COLO668 (cell line): Measurements from ENCODE around the gene RPLP2.

ENCODE experiments used
- DNase-seq: peaks from one replicate; lab custom pipeline; 2025; ENCODE audit not compliant: unreplicated experiment; lab: John Stamatoyannopoulos, UW

Gene RPLP2

DNA sequence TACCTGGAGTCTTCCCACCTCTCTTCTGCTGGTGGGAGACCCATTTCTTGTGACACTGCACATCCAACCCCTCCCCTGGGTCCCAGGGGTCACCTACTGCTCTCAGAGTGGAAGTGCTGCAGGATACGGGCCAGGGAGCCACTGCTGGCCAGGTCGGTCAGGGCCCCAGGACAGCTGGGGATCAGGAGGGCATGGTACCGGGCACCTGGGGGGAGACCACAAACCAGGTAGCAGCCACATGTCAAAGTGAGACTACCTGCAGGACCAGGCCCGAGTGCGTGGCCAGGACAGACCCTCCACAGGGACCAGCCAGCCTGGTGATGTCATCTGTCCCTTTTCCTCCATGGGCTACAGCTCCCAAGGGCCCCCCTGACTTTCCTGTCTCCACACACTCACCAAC, 36.3 kb upstream of the RPLP2 start:
- no peak for DNase-seq

DNA sequence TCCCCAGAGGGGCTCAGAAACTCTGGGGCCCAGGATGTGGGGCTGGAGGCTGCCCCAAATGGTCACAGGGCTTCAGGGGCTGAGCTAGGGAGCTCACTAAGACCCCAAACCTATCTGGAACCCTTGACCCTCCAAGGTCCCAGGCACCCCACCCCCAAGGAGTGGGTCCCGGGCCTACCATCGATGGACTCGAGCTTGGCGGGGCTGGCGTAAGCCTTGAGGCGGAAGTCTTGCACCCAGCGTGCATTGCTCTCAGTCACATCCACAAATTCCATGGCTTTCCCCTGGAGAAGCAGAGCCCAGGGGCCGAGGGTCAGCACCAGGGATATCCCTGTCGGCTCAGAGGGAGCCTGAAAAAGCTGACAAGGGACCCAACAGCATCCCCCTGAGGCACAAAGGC, 35.9 kb upstream of the RPLP2 start:
- no peak for DNase-seq

DNA sequence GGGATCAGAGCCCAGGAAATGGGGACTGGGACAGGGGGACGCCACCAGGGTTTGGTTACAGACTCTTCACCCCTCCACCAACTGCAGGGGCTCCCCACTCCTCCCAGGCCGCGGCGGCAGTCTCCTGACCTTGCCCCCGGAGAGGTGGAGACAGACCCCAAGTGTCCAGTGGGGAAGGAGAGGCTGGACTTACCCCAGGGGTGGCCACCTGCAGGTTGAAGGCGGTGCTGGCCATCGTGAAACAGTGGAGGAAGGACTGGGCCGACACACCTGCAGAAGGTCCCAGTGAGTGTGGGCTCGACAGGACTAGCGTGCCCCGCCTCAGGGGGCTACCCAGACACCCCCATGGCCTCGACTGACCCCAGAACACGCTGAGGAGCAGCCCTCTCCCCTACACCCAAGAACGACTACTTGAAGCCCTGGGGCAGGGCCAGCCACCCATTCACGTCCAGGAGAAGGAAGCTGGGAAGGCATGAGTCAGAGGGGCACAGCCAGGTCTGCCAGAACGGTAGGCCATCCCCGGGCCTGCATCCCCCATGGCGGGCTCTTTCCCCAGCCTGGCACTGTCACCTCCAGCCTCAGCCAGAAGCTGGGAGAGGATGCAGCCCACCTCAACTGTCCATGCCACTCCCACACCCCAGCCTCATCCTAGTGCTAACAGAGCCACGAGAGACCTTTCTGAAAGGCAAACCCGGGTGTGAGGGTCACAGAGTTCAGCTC, 34.7 kb upstream of the RPLP2 start:
- DNase-seq: no peak

DNA sequence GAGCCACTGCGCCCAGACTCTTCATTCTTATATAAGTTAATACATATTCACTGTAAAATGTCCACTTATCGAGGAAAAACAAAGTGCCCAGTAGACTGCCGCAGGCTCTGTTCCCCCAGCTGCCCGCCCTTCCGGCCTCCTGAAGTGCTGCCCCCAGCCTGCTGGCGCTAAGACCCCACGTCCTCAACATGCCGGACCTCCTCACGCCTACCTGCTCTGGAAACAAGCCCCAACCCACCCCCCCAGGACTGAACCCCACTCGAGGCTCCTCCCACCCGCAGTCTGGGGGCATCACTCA, 33.6 kb upstream of the RPLP2 start:
- no peak for DNase-seq

DNA sequence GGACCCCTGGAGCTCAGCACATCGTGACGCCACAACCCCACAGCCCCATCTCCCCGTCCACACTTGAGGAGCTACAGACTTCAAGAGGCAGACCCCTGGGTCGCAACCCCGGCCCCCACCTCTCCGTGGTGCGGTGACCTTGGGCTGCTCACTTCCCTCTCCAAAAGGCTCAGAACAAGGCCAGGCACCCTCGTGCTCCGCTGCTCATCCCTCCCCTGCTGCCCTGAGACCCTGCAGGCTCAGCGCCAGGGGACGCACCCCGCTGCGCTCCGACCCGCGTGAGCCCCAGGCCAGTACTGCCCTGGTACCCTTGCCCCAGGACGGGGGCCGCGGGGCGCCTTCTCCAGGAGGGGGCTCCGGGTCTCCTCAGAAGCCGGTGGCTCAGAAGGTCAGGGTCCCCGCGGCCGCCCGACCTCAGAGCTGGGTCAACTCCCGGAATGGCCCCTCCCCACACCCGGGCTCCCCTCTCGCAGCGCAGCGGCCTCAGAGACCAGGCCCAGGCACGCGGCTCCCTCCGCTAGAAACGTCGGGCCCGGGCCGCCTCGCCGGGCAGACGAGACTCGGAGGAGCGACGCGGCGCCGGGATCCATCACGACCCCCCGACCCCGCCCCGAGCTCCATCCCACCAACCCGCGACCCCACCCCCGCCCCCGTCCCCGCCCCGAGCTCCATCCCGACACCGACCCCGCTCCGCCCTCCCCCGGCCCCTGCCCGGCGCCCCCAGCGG, 33.0 kb upstream of the RPLP2 start:
- DNase-seq: peak; percentile 35

DNA sequence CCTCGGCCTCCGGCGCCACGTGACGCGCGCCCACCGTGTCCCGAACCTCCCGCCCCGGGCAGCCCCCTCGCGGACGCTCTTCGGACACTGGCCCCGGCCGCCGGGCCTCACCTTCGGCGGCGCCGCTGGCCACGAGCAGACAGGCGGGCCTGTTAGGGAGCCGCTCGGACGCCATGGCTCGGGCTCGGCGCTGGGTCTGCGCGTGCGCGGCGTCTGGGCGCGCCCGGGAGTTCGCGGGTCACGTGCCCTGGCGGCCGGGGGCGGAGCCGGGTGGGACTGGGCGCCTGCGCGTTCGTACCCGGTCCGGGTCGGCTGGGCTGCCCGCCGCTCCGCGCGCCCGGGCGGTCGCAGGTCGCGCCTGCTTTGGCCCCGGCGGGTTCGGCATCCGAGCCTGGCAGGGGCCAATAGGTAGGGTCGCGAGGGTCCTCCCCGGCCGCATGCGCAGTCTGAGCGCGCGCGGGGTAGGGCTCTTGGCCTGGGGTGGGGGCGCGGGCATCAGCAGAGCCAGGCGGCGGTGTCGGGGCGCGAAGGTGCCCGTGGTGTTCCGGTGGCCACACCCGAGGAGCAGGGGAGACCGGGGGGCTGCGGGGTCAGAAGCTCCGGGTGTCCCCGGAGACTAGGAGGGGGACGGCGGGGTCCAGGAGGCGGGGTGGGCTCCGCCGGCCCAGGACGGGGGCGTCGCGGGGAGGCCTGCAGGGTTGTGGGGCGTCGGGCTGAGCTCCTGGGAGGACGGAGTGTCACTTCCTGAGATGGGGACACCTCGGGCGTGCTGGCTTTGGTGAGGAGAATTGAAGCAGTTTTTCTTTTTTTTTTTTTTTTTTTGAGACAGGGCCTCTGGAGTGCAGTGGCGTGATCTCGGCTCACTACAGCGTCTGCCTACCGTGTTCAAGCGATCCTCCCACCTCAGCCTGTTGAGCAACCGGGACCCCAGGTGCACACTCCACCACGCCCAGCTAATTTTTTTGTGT, 32.2 kb upstream of the RPLP2 start, which contains the start of gene GATD1:
Gene GATD1 (minus strand): TSS at position 200 of the 968 bp plus-strand sequence. CDS start 25 bp downstream, at position 175.
- peak; percentile 79 for DNase-seq

DNA sequence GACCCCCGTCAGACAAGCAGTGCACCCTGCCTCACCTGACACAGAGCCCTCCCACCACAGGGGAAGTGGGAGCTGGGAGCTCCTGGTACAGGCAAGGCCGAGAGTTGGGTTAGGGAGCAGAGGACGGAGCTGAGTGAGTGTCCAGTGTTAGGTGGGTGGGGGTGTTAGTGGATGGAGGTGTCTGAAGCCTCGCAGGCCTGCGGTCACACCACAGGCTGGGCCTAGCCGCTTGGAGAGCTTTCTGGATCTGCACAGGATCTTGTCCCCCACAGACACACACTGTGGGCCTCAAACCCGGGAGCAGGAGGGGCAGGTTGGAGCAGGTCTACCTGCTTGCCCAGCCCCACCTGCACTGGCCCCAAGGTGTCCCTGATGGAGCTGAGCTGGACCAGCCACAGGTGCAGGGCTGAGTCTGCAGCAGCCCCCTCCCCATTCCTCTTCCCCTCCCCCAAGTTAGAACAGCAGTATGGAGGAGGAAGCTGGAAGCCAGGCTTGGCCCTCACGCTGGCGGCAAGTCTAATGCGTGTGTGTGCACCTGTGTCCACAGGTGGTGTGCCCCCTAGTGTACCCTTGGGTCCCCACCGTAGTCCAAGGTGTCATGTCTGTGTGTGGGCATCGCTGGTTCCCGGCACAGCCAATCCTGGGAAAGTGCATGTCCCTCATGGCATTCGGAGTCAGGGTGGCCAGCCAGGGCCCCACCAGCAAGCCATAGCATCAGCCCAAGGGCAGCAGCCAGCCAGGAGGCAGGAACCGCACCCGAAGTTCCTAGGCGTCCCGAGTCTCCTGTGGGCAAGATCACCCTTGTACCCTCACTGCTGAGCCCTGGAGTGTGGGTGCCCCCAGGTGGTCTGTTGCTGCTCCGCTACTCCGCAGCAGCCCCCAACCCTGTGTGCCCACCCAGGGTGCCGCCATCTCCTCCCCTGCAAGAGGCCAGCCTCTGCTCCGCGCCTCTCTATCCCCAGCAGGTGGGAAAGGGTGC, 30.5 kb upstream of the RPLP2 start:
- no peak for DNase-seq

DNA sequence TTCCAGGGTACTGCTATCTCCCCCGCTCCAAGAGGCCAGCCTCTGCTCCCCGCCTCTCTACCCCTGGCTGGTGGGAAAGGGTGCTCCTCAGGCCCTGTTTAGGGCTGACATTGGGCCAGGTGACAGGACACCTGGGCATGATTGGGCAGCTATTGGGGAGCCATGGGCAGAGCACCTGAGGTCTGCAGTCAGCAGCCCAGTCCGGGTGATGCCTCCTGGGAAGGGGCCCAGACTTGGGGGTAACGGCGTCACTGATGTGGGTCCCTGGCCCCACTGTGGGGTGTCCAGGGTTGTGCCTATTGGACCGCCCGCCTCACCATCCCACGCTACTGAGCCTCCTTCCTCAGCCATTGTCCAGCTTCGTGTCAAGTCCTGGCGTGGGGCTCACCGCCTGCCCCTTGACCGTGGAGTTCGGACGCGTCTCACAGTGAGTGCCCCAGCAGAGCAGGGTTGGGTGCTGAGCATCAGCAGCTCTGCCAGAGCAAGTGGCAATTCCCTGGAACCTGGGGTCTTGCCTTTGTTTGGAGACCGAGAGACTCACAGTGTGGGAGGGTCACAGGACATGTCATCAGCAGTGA, 29.7 kb upstream of the RPLP2 start:
- DNase-seq: no peak

DNA sequence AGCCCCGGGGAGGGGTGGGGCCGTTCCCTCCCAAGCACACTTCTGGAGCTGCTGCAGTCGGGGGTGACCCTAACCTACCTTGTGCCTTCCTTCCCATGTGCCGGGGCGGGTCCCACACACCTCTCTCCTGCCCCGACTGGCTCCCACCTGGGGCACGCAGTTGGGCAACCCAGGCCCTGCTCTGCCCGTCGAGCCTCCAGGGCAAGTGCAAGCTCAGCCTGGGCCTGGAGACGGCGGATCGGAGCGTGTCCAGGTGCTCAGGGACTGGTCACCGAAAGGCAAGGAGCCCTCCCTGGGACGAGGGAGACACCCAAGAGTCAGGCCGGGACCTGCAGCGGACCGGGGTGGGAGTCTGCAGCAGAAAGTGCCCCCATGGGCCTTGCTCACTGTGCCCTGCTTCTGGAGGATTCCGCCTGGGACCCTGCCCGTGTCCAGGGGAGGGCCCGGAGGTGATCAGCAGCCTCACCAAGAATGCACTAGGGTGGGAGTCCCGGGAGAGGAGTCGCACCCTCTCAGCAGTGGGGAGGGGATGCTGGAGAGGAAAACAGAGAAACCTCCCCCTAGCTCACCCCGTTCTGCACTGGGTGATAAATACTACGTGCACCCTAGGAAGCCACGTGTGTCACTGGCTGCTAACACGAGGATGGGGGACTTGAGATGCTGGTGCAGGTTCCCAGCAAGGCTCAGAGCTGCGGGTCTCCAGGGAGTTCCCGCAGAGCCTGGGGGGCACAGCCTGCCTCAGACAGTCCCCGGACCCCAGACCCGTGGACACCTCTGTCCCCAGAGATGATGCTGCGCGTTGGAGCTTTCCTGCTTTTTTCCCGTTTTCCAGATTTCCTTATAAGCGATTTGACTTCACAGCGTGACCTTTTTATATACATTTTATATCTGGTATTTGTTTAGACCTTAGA, 27.2 kb upstream of the RPLP2 start:
- DNase-seq: no peak

DNA sequence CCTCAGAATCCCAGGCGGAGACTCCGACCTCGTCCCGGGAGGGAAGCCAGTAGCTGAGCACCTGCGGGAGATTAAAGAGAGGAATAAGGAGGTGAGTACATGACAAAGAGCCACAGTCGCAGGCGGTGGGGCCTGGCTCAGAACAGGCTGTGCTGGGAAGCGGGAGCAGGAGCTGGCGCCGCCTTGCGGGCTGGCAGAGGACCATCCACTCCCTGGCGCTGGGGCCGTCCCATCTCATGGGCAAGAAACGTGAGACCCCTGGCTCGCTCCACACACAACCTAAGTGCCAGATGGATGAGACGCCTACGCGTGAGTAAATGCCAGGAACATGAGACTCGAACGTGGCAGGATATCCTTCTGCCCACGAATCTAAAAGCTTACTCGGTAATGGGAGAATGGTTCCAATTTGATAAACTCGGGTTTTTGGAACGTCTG, 26.2 kb upstream of the RPLP2 start:
- peak; percentile 18 for DNase-seq

DNA sequence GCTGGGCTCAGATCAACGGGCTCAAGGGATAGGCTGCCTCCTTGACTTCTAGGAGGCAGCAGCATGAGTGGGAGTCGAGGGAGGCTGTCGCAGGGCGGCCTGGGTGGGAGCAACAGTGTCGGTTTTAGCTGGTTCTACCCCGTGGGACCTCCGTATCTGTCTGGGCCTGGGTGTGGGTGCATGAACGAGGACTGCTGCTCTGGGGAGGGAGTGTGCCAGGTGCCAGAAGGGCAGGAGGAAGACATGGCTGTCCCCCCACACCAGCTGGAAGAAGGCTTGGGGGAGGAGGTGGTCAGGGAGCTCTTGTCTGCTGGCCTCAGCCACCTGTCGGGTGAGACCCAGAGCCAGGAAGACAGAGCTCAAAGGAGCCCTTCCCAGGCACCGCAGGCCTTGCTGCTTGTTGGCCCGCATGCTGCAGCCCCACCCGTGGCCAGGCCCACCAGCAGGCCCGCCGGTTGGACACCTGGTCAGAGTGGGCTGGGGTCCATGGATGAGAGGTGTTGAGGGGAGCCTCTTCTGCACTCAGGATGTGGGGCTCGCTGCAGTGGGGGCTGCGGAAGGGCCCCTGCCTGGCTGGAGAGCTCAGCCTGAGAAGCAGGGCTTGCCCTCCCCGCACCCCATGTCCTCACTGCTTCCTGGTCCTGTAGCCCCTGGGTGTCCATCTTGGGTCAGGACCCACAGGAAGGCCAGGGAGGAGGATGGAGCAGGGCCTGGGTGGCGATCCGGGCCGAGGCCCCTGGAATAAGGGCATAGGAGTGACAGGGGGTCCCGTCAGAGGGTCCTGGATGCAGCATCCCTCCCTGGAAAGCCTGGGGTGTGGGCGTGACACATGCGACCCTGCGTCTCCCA, 23.3 kb upstream of the RPLP2 start:
- DNase-seq: no peak

DNA sequence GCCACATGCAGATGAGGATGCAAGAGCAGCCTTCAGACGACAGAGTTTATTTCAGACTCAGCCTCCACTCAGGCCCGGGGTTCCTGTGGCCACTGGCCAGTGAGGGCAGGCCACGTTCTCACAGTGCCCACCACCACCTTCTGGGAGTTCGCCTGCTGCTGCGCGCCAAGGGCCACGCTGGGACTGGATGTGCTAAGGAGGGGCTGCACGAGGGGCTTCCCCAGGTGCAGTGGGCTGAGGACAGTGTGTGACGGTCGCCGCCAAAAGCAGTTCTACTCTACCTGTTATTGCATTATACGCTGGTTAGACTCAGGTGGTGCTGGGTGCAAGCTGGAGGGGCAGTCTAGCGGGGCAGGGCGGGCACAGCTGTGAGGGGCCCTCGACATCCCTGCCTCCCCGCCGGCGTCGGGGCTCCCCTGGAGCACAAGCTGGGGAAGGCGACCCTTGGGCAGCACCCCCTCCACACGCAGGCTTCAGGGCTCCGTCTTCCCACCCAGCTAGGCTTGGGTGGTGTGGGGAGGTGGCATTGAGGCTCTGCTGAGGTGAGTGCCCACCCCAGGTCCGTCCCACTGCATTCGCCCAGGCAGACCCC, 22.6 kb upstream of the RPLP2 start:
- no peak for DNase-seq

DNA sequence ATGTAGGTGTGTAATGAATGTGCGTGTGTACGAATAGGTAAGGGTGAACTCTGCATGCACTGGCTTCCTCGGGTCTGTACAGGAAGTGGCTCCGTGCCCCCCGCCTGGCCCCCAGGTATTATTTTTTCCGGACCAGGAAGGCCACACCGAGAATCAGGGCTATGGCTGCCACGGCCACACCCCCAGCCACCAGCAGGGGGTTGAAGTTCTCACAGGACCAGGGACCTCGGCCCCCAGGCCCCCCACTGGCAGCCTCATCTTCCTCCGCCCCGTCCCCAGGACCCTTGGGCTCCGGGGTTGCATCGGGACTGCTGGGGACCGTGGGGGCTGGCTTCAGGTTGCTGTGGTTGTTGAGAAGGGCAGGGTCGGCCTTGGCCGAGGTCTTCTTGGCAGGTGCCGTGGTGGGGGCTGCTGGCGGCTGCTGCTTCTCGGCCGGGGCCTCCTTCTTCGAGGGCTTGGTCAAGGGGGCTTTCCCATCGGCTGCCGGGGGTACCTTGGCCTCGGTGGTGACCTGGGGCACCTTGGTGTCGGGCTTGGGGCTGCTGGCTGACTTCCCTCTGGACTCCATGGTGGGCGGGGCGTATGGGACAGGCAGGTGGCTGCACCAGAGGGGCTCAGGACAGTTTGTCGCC, 21.6 kb upstream of the RPLP2 start:
- DNase-seq: no peak

DNA sequence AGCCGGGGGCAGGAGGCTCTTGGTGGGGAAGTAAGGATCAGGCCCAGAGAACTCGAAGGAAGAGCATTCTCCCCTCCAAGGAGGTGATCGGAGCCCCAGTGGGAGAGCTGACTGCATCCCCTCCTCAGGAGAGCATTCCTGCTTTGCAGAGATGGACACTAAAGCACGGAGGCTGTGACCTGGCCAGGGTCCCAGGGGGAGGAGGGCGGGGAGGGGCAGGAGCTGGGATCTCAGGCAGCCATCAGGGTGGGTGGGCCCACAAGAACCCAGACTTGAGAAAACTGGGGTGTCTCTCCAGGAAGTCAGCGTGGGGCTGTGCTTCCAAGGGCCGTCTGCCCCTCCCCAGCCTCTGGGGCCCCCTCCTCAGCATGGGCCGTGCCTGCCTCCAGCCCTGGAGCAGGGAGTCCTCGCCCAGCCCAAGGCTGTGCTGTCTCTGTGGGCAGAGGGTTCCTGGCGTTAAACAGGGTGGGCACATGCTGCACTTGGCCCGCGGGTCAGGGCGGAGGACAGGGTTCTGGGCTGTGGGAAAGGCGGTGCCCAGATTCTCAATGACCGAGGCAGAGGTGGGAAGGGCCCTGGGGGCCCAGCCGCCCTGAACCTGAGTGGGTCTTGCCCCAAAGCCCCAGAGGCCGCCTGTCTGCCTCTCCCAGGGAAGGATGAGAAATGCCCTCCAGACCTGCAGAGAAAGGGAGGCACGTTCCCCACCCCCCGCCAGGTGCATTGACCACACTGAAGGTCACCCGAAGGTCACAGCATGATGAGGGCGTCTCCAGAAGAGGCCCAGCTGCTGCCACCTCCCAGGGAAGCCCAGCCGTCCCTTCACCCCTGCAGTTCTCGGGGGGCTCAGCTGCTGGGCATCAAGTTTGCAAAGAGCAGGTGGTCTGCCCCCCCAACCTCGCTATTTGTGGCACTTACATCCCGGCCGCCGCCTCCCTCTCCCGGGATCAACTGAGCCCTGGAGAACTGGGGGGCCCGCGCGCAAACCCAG, 20.5 kb upstream of the RPLP2 start:
- peak; percentile 13 for DNase-seq

DNA sequence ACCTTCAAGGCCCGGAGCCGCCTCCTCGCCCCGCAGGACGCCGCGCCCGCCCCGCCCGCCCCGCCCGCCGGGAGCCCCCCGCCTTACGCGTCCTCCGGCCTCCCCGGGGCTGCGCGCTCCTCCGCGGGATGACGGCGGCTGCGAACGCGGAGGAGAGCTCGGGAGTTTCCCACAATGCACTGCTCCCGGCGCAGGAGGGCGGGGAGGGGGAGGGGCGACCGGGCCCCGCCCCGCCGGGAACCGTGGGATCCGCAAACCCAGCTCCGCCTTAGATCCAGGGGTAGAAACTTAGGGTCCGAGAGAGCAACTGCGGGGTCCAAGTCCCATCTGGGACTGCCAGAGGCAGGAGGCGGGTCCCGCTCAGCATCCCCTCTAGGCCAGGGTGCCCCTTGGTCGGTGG, 19.8 kb upstream of the RPLP2 start, which contains the start of gene CEND1:
Gene CEND1 (minus strand): TSS at position 148 of the 400 bp plus-strand sequence. CDS start 1,514 bp downstream, outside the sequence.
- peak; percentile 37 for DNase-seq
